Caki2 (cell line): ENCODE results near the gene CCDC171. TPM values are rescaled to one million over a fixed set of nuclear protein-coding genes. Genes with fewer than 3 reads are reported as not detected.

Source experiments
- DNase-seq: peaks from one replicate; pipeline ENCODE4 v3.0.0-alpha.2; 2015; ENCODE audit warnings: low read depth
- in situ Hi-C: cut with HindIII; loops from 2 replicates; pipeline ENCODE4 v1.10.0; 2016; ENCODE audit warnings: low sequenced_read_pairs, low pct_unique_long_range_greater_than_20kb, mixed read lengths
- total RNA-seq: library from RNA; depleted of rRNA; stranded (reverse); fragments of >200 nt; shearing (Covaris generic); gene quantifications from 2 replicates; pipeline ENCODE4 v1.2.3, GENCODE V29; 2014; ENCODE audit warnings: low replicate concordance

CCDC171 gene
- total RNA-seq, 1 experiment from 2014 or later, result 0.47 TPM

DNA sequence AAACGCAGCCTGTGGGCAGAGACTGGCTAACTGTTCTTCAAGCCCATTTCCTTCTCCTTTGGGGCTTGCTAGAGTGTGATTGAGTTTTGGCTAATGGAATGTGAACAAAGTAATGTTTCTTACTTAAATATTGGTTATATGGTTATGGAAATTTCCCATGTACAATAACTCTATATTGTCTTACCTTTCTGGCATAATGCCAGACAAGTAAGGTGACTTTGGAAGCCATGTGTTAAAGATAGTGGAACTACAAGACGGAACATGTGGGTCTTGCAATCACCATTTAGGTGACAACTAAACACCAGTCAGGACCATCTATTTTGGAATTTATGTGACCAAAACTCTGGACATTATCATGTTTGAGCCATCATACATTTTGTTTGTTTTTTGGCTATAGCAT, 260.2 kb downstream of the CCDC171 start:
- DNase-seq, result no peak
- in situ Hi-C loops, result no loop called here

- DNase-seq, result peak; percentile 2
- in situ Hi-C loops, result no loop called here
These were observed 271.5 kb downstream of the CCDC171 start for GRCh38 chr9:15824310-15824709.

GRCh38 chr9:15831384-15831783, 278.5 kb downstream of the CCDC171 start:
- DNase-seq, result no peak
- in situ Hi-C loops, result no loop called here

DNA sequence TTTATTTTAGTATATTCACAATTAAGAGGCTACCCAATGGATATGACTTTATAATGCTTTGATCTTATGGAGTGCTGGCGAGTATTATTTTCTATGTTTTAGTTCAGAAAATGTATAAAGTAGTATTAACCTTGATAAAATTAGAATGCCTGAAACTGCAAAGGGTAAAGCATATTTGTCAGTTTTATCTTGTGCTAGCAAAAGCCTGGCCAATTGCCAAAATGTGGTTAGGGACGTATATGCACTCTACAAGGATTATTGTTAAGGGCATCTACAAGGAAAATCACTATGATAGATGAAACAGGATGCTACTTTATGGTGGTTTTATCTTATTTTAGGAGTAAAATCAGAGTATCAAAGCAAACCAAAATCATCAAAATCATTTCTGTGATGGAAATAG, 281.7 kb downstream of the CCDC171 start:
- in situ Hi-C loops, result no loop called here
- DNase-seq, result no peak

- peak; percentile 18 for DNase-seq
- in situ Hi-C loops, result no loop called here
These were observed 284.3 kb downstream of the CCDC171 start for GRCh38 chr9:15837079-15837679.

- no peak for DNase-seq
- in situ Hi-C loops, result no loop called here
These were observed 289.2 kb downstream of the CCDC171 start for GRCh38 chr9:15842051-15842450.

- in situ Hi-C loops, result no loop called here
- no peak for DNase-seq
These were observed 290.5 kb downstream of the CCDC171 start for GRCh38 chr9:15843316-15843715.

- DNase-seq, result no peak
- in situ Hi-C loops, result no loop called here
These were observed 291.1 kb downstream of the CCDC171 start for GRCh38 chr9:15843931-15844330.

DNA sequence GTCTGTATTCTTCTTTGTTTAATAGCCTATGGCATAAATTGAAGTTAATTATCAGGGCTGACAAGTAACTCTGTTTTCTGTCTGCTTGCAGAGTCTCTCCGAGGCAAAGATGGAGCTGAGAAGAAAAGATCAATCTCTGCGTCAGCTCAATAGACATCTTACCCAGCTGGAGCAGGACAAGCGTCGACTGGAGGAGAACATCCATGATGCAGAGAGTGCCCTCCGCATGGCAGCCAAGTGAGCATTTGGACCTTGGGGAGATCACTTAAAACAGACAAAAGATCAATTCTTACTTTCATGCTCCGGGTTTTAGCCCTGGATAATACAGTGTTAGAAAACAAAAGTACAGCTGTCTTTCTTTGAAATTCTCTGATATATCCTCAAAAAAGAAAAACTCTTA, 293.8 kb downstream of the CCDC171 start:
- DNase-seq, result no peak
- in situ Hi-C loops, result no loop called here

- no peak for DNase-seq
- in situ Hi-C loops, result no loop called here
These were observed 297.0 kb downstream of the CCDC171 start for GRCh38 chr9:15849871-15850270.

DNA sequence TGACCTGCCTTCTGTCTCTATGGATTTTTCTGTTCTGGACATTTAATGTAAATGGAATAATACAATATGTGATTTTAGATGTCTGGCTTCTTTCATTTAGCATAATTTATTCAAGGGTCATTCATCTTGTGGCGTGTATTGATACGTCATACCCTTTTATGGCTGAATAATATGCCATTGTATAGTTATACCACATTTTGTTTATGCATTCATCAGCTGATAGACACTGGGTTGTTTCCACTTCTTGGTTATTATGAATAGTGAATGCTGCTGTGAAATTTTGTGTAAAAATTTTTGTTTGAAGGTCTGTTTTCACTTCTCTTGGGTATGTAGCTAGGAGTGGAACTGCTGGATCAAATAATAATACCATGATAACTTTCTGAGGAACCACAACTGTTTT, 298.9 kb downstream of the CCDC171 start:
- in situ Hi-C loops, result no loop called here
- DNase-seq, result no peak

DNA sequence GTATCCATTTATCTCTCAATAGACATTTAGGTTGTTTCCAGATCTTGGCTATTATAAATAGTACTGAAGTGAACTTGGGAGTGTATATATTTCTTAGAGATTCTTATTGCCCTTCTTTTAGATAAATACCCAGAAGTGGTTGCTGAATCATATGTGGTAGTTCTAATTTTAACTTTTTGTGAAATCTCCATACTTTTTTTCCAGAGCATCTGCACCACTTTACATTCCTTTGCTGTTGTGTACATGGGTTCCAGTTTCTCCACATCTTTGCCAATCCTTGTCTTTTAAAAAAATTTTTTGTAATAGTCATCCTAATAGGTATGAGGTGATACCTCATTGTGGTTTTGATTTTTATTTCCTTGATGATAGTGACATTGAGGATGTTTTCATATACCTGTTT, 303.7 kb downstream of the CCDC171 start:
- DNase-seq, result no peak
- in situ Hi-C loops, result no loop called here

GRCh38 chr9:15867334-15867733, 314.5 kb downstream of the CCDC171 start:
- no peak for DNase-seq
- in situ Hi-C loops, result no loop called here

GRCh38 chr9:15867988-15868387, 315.1 kb downstream of the CCDC171 start:
- no peak for DNase-seq
- in situ Hi-C loops, result no loop called here

GRCh38 chr9:15873573-15874177, 320.8 kb downstream of the CCDC171 start:
- in situ Hi-C loops, result no loop called here
- DNase-seq, result peak; percentile 12

DNA sequence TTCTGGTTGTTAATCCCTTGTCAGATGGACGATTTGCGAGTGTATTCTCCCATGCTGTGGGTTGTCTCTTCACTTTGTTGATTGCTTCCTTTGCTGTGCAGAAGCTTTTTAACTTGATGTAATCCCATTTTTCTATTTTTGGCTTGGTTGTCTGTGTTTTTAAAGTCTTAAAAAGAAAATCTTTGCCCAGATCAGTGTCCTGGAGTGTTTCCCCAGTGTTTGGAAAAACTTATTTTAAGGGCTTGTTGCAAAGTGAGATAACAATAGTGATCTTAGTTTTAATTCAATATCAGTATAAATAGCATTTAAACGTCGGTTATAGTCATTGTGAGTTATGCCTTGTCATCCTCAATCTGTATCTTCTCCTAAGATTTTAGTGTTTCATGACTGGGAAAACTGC, 329.5 kb downstream of the CCDC171 start:
- in situ Hi-C loops, result no loop called here
- no peak for DNase-seq

GRCh38 chr9:15882883-15883282, 330.0 kb downstream of the CCDC171 start:
- no peak for DNase-seq
- in situ Hi-C loops, result no loop called here

- in situ Hi-C loops, result no loop called here
- no peak for DNase-seq
These were observed 332.6 kb downstream of the CCDC171 start for GRCh38 chr9:15885464-15885863.

DNA sequence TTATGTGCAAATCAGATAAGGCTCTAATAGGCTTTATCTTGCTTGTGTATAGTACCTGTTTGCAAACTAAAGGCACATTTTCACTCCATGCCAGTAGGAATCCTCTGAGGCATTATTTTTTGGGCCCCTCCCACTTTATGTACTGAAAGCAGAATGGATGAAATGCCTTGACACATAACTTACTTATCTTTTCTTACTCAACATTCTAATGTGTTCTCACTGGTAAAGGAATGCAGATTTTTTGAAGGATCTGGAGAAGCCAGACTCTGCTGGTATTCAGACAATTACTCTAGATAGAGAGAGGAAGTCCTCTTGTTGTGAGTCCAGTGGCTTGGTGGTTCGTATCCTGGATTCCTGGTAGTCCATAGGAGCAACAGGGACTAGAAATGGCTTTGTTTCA, 336.7 kb downstream of the CCDC171 start:
- no peak for DNase-seq
- in situ Hi-C loops, result no loop called here

GRCh38 chr9:15901572-15901971, 348.7 kb downstream of the CCDC171 start:
- no peak for DNase-seq
- in situ Hi-C loops, result no loop called here
